NCI-H1436 (cell line): ENCODE results near the gene ZFYVE19.

ENCODE experiments used
- DNase-seq: peaks from one replicate; lab custom pipeline; 2025; lab: John Stamatoyannopoulos, UW

The ZFYVE19 gene

DNA sequence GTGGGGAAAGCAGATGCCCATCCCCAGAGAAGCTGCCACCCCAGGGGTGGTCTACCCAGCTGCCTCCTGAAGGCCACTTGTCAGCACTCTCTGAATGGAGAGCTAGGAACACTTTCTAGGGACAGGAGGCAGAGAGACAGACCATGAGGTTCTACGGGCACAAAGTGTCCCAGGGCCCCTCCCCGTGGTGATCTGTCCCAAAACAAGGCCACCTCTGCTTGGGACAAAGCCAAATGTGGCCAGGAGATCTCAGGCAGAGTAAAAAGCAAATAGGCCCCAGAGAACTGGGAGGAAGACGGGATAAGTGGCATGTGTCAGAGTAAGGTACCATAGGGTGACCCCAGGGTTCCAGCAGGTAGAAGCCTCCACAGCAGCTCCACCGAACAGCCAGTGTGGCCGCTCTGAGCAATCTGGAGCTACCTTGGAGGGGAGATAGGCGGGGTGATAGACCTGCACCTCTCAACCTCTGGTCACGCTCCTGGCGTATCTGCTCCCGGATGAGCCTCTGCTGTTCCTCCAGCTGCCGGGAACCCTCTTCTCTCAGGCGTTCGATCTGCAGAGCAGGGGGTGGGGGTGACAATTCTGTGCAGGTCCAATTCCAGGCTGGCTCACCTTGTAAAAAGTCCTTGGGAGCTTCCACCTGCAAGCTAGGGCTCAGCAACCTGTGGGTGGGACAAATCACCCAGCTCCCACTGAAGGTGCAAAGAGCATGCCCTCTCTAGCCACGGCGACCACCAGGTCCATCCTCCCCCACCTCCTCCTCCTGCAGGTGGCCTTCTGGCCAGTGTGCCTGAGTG is 31.0 kb upstream of the ZFYVE19 start:
- DNase-seq, result no peak

DNA sequence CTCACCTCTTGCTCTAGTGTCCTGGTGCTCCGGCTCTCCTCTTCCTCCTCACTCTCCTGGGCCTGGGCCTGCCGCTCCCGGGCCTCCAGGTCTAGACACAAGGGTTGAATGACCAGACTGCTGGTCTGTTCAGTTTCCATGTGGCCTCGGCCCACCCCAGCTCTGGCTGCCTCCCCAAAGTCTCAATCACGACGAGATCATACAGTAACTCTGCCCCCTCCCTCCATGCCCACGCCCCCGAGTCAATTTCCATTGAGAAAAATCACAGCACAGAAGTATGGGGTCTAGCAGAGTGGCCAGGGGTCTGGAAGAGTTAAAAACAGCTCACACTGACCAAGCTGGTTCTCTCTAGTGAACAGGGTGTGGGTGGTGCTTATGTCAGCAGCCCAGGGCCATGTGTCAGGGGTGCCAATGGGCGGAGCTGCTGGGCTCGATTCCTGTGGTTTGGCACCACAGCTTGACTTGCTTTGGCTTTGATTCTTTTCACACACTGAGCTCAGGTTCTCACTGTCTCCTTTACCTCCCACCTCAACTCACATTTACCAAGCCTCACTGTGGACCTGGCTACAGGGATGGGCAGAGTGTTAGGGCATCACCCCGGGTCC is 30.2 kb upstream of the ZFYVE19 start:
- no peak for DNase-seq

DNA sequence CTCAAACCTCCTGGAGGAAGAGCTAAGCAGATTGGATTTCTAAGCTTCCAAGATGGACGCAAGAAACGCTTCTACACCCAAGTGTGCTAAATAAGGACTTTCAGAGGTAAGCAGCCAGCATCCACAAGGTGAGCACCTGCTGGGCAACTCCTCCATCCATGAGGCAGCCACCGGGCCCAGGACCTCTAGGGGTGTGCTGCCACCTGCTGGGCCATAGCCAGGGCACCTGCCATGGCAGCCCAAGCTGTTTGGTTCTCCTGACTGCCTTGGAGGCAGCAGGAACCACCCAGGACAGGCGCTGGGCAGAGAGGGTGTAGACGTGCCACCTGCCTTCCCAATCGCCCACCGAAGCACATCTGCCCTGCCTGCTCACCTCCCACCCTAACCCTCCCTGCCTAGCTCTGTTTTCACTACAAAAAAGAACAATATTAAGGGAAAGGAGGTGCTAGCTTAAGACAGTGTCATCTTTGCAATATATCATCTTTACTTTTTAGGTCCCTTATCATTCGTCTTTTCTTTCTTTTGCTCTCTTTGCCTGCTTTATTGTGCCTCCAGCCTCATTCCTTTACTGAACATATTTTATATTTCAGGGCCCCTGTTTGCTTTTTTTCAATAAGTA is 24.2 kb upstream of the ZFYVE19 start:
- DNase-seq, result peak; percentile 85

DNA sequence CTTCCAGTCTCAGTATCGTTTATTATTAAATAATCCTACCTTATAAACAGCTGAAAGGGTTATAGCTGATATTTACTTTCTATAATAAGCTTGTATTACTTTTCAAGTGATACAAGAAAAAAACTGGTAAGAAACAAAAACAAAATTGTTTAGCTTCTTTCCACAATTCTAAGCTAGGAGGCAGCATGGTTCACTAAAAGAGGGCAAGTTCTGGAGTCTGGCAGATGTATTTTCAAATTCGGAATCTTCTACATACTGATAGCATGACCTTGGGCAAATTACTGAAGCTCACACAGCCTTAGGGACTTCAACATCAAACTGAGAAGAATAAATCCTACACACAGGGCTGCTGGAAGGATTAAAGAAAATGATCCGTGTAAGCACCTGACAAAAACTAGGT is 21.7 kb upstream of the ZFYVE19 start:
- DNase-seq, result no peak

DNA sequence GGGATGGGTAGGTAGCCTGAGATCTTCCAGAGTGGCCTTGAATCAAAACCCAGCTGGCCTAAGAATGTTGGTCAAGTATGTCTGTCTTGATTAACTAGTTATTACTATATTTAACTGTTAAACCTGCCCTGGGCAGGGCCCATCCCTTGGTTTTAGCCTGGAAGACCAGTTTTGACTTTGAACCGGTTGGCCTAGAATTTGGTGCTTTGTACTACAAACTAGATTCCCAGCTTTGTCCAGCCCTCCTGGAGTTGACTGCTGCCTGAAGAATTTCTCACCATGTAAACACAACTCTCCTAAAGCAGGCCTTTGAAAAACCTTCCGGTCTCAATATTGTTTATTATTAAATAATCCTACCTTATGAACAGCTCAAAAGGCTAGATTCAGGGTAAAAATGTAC is 21.1 kb upstream of the ZFYVE19 start:
- no peak for DNase-seq

DNA sequence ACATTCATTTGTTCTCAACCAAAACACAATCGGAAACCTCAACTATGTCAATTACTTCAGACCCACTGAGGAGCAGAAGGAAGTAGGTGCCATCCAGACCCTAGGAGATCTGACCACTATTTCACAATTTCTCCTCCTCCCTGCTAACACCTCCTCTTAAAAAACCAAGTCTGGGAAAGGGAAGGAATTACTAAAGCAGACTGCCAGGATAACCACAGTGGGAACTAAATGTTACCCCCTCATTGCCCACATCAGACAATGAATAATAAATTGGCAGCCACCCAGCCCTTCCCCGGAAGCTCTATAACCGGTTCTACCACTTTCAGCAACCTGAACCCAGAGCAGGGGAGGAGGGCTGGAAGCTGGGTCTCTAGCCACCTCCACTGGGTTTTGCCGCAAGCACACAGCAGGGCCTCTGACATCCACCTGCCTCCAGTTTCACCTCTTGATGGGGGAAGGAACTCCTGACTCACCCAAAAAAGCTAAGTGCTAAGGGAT is 19.5 kb upstream of the ZFYVE19 start:
- DNase-seq, result peak; percentile 85

DNA sequence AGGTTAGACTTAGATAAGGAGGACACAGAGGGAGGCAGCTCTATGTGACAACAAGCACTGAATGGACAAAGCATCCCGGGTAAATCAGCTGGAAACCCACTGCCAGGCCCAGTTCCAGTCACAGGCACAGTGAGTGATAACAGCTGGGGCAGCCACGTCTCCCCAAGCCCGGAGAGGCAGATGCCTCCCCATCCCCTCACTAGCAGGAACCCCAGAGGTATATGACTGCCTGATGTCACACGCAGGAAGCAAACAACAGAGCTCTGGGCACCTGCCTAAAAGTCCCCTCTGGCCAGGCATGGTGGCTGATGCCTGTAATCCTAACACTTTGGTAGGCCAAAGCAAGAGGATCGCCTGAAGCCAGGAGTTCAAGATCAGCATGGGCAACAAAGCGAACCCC is 18.9 kb upstream of the ZFYVE19 start:
- no peak for DNase-seq

DNA sequence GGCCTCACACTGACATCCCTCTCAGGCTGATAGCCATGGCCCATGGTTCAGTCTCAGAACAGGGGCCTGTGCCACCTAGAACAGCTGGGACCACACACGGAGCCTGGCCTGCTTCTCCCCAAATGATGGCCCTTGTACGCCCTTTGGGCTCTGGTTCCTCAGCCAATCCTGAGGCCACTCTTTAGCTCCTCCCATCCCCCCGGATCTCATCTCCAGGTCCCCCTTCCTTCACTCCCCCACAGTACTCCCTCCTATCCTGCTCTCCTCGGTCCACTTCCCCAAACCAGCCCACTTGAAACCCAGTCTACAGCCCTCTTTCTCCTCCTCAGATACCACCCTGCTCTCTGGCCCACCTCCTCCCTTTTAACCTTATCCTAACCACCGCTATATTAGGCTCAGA is 17.8 kb upstream of the ZFYVE19 start:
- DNase-seq, result no peak

DNA sequence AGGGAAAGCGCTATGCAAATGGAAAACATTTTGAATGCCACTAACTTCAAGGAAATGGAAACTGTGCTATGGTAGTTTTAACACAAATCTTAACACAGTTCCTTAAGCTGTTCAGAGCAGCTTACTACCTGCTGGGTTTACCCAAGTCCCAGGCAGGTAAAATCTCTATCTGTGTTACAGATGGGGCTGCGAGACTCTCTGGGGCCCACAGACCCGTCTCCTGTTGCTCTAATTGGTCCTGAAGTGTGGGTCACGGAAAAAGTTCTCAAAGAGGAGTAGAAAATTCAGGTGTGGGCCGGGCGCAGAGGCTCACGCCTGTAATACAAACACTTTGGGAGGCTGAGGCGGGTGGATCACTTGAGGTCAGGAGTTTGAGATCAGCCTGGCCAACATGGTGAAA is 16.9 kb upstream of the ZFYVE19 start:
- no peak for DNase-seq

DNA sequence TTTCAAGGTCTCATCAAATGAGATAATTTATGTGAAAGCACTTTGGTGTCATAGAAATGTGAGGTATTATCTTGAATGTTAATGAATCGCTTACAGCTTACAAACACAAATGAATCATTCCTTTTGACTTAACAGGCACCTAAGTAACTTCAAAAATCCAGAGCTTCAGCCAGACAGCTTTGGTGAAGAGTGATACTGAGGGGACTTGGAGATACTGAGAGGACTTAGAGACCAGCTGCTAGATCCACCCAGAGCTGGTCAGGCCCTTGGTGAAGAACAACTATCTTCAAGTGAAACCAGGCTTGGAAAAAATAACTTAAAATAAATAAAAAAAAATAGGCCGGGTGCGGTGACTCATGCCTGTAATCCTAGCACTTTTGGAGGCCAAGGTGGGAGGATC is 16.2 kb upstream of the ZFYVE19 start:
- DNase-seq, result no peak

DNA sequence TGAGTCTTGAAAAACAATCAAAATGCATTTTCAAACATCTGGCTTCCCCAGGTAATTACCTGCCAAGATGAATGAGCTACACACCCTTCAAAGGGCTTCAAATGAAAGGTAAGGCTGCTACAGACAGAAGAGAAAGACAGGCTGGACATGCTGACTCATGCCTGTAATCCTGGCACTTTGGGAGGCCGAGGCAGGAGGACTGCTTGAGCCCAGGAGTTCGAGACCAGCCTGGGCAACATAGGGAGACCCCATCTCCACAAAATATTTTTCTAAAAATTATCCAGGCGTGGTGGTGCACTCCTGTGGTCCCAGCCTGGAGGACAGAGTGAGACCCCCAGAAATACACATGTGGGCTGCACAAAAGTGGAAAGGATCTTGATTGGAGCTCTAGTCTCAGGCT is 14.5 kb upstream of the ZFYVE19 start:
- no peak for DNase-seq

DNA sequence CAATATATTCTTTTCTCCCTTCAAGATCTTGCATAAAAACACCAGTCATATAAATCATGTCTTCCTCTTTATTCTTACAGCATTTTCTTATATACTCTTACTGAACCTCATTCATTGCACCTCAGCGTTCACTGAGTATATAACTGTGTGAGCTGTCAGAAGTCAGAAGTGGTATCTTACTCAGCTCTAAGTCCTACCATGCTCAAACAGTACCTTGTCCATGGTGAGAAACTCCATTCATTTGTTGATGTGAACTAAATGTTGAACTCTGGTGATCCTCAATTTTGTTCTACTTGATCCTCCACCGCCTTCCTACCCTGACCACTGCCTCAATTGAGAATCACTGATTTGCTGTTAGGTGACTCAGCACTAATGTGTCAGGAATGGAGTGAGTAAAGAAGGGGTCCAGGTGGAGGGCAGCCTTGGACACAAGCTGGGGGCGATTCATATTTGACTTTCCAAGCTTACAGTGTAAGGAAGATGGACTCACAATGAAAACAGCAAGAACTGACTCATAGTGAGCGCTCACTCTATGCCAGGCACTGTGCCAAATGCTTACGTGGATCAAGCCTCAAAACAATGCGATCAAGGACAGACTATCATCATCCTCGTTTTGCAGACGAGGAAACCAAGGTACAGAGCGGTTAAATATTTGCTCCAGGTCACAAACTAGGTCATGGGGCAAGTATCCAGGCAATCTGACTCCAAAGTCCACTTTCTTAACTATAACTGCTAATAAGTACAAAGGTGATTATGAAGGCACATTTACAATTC is 13.5 kb upstream of the ZFYVE19 start:
- no peak for DNase-seq

DNA sequence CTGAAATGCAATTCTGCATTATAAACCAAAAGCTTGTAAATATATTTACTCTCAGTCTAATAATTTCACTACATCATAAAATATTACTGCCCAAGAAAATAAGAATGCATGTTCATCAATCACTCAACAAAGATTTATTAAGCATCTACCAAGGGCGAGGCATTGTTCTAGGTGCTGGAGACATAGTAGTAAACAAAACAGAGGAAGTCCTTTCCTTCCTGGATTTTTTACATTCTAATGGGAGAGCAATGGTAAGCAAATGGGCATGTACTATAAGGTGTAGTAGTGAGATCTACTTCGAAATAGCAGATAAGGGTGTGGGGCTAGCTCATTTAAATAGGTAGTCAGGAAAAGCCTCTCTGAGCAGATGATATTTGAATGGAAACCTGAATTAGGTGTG is 10.8 kb upstream of the ZFYVE19 start:
- DNase-seq, result no peak

DNA sequence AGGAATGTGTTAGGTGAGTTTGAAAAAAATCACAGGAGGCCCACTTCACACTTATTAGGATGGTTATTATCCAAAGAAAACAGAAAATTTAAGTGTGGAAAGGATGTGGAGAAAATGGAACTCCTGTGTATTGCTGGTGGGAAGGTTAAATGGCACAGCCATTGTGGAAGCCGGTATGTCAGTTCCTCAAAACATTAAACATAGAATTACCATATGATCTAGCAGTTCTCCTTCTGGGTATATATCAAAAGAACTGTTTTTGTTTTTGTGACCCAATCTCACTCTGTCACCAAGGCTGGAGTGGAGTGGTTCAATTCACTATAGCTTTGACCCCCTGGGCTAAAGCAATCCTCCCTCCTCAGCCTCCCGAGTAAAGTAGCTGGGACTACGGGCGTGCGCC is 10.4 kb upstream of the ZFYVE19 start:
- no peak for DNase-seq

DNA sequence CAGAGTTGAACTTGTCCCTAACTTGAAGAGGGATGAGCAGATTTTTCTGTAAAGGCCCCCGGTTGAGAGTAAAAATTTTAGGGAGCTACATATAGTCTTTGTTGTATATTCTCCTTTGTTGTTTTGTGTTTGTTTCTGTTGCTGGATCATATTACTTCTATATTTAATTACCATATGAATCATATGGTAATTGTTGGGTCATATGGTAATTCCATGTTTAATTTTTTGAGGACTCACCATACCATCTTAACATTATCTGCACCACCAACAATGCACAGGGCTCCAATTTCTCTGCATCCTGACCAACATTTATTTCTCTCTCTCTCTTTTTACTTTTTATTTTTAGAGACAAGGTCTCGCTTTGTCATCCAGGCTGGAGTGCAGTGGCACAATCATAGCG is 7.4 kb upstream of the ZFYVE19 start:
- DNase-seq, result no peak

DNA sequence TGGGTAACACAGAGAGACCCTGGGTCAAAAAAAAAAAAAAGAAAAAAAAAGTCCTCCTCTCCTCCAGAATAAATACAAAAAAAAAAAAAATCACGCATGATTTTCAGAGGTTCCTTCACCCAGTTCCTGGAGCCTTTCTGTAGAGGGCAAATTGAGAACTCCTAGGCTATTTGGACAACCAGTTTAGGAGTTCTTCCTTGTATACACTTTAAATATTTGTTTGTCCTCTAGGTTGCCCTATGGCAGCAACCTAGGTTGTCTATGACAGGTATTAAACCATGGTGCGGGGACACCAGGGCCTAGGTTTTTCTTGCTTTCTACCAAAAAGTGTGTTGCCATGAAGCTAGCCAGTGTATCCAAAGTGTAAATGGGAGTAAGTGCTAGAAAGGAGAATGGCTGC is 3.8 kb upstream of the ZFYVE19 start:
- no peak for DNase-seq

DNA sequence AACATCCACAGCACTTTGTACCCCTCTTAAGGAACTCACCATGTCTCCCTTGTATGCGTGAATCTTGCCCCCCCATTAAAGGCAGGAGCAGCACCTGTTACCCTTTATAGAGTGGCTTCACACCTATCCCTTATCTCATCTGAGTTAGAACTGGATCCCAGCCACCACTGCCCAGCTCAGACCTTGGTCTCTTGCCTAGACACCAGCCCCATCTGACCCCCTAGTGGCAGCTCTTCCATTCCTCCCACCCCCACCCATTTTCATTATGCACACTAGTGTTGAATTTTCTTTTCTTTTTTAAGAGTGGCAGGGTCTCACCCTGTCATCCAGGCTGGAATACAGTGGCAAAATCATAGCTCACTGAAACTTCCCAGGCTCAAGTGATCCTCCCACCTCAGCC is 3.2 kb upstream of the ZFYVE19 start:
- DNase-seq, result no peak

DNA sequence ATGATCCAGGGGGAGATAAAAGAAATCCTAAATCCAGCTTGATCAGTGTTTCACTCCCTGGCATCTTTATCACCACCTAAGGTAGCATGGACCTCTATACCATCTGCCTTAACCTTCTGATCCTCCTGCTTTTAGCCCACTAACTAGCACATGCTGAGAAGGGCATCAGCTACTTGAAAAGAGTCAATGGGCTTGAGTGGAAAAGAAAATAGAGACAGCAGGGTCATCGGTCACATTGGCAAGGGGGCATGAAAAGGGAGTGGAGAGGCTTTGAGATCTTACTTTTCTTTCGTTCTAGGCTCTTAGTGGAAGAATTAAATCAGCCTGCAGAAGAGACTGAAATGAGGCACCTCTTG is 239 bp upstream of the ZFYVE19 start:
- DNase-seq, result no peak

DNA sequence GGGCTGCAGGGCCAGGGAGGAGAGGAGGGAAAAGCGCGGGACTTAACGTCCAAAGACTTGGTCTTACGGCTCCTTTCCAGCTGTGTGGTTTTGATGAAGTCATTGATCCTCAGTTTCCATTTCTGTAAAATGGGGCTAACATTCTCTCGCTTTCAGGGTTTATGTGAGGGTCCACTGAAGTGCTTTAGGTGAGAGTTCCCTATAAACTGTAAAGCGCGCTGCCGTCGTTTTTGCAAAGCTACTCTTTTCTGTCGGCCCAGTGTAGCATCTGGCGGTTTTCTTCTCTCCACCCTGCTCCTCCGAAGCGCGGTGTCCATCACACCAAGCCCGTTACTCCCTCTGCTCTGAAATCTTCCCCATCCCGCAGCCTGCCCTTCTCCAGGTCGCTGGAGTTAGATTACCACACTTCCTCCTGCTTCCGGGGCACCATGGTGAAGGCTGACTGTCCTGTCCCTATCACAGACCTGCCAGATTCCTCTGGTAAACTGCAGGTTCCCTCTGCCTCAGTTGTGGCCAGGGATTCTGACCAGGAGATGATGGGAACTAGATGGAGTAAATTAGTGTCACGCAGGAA is 1.1 kb downstream of the ZFYVE19 start:
- DNase-seq, result no peak

DNA sequence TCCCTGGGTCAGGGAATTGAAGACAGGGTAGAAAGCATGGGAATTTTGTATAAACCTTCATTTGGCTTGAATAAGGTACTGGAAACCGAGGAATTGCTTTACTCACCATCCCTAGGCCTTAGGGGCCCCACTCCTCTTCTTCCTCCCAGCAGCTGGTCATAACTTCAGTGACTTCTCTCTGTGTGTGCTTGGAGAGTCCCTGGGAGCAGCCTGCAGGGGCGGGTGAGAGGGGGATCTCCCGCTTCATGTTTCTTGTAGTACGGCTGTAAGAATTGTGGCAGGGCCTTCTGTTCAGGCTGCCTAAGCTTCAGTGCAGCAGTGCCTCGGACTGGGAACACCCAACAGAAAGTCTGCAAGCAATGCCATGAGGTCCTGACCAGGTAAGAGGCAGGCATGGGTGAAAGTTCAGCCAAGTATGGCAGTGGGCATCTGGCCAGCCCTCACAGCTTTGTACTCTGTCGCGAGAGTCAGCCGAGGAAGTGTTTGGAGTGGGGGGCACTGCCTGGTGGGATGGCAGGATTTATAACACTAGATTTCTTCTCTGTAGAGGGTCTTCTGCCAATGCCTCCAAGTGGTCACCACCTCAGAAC is 2.1 kb downstream of the ZFYVE19 start:
- DNase-seq, result no peak

DNA sequence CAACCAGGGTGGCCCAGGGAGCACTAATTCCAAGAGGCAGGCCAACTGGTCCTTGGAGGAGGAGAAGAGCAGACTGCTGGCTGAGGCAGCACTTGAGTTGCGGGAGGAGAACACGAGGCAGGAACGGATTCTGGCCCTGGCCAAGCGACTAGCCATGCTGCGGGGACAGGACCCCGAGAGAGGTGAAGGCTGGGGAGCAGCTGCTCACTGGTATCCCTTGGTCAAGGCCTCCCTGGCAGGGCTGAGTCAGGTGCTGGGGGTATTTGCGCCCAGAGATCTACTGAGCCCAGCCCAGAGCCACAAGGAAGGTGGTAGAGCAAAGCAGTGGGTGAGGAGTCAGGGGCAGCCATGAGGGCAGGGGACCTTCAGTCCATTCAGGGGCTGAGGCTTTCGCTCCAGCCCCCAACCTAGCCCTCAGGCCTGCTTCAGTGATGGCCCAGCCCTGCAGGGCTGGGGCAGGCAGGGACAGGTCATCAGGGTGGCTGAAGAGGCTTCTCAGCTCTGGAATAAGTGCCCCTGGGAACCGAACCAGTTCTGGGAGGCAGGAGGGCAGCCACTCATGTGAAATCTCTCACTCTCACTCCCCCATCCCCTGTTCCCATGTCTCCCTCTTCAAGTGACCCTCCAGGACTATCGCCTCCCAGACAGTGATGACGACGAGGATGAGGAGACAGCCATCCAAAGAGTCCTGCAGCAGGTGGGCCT is 6.0 kb downstream of the ZFYVE19 start:
- no peak for DNase-seq
